HG03139 (cell line): Measurements from ENCODE around the gene HHATL.

Source experiments
- ATAC-seq: cut with Tn5 transposase; IDR thresholded peaks from one replicate; pipeline ENCODE4 v1.9.1; 2021; ENCODE audit not compliant: unreplicated experiment

HHATL gene, protein sequence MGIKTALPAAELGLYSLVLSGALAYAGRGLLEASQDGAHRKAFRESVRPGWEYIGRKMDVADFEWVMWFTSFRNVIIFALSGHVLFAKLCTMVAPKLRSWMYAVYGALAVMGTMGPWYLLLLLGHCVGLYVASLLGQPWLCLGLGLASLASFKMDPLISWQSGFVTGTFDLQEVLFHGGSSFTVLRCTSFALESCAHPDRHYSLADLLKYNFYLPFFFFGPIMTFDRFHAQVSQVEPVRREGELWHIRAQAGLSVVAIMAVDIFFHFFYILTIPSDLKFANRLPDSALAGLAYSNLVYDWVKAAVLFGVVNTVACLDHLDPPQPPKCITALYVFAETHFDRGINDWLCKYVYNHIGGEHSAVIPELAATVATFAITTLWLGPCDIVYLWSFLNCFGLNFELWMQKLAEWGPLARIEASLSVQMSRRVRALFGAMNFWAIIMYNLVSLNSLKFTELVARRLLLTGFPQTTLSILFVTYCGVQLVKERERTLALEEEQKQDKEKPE

GRCh38 chr3:42702066-42702951, at the start of gene HHATL:
Gene HHATL (minus strand): TSS chr3:42702798. CDS start chr3:42700826, 1,972 bp downstream.
- ATAC-seq, result no peak

DNA sequence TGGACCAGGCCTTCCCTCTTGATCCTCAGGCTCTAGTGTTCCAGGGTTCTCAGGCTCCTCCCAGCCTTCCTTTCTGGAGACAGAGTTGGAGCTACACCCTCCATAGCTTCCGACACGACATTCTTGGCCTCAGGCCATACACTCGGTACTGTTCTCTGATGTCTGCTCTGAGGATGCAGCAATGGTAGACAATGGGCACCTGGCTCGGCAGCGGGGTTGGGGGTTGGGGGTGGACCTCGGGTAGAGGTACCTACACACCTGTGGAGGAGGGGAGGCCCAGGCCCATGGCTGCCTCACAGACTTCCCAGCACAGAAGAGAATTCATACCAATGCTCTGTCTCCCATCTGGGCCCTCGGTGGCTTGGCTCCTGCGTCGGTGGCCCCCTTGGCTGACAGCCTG, 49.0 kb upstream of the HHATL start:
- ATAC-seq, result no peak

DNA sequence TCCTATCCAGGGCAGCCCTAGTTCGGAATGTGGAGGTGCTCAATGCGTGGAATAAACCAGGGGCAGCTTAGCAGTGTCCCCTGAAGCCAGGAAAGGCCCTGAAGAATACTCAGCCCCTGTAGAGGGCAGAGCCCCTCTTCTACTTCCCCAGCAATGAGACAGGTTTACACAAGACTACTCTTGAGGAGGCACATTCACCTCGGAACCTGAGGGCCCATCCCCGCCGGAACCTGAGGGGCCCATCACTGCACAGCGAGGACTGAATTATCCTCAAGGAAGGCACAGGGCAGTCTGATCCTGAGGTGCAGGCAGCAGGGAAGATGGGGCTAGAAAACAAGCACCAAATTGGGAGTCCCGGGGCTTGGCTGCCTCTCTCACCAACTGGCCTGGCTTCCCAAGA, 48.2 kb upstream of the HHATL start:
- ATAC-seq, result no peak

- no peak for ATAC-seq
These were observed 47.2 kb upstream of the HHATL start for GRCh38 chr3:42749753-42750231.

DNA sequence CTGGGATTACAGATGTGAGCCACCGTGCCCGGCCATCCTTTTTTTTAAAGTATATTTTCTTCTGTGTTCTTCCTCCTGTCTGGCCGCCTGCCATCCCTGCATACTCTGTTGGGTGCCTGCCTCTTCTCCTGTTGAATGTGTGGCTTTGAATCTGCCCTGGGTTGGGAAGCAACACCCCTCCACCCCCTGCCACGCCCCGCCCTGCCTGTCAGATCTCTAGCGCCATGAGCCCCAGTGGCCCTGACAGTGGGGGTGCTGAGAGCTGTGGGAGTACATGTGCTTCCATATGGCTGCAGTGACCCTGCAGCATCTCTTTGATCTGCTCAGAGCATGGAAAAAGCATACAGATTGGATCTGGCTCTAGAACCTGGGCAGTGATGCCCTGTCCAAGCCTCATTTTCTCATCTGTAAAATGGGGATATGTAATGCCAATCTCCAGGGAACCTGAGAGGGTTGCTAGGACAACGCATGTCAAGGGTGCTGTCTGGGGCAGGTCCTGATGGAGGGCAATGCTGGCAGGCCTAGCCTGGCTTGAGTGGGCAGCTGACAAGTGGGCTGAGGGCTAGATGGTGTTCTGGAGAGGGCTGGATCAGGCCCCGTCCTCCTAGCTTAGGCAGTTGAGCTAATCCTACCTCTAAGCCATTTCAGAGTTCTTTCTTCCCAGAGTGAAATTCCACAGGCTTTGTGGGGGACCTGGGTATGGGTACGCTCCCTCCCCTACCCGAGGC, 46.6 kb upstream of the HHATL start:
- ATAC-seq, result no peak

- ATAC-seq, result no peak
These were observed 45.0 kb upstream of the HHATL start for GRCh38 chr3:42747581-42747980.

DNA sequence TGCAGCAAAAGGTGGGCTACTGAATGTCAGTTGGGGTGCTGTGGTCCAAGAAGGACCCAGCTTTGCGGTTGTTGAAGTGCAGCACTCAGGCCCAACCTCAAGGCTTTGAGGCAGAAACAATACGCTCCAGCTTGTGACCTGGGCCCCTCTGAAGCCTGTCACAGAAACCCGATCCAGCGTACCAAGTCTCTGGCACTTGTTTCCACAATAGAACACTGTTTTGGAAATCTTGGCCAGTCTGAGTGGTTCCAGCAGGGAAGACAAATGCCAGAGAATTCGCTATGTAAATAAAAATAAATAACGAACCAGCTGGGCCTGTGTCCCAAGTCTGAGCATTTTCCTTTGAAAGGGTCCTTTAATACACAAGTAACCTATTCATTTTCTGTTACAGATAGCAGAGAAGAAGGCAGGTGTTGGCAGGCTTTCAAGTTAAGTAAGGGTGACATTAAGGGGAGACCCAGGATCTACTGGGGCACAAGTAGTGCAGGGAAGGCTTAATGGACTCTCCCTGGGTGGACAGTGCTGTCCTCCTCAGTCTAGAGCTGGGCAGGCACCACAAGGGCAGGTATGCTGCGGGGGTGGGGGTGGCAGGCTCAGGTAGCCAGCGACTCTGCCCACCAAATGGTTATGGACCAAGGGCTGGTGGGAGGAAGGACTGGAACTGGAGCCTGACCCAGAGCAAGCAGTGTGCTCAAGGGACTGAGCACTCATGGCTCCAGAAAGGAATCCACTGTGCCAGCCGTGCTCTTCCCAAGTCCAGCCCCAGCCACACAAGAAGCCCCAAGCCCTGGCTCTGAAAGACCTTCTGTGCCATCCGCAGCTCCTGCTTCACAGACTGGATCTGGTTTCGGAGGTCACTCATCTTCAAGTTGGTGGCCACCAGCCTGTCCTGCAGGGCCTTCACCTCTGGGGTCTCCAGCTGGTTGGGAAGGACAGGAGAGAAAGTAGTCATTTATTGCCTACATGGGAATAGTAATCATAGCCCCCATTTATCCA, 44.2 kb upstream of the HHATL start:
- no peak for ATAC-seq

- ATAC-seq, result no peak
These were observed 43.3 kb upstream of the HHATL start for GRCh38 chr3:42745776-42746454.

DNA sequence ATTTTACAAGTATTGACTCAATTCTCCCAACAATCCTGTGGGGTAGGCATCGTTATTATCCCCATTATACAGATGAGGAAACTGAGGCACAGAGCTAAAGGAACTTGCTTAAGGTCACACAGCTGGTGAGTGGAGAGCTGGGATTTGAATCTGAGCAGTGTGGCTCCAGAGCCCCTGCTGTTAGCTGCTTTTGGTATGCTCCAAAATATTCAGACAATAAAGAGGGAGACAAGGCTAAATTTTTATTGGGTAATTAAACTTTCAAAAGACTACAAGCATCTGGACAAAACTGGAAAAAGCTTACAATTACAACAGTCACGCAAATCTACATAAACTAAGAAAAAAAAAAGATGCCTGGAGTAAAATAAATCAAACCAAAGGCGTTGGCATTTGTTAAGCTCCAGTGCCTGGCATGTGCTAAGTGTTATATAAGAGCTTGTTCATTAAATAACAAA, 42.7 kb upstream of the HHATL start:
- ATAC-seq, result no peak

DNA sequence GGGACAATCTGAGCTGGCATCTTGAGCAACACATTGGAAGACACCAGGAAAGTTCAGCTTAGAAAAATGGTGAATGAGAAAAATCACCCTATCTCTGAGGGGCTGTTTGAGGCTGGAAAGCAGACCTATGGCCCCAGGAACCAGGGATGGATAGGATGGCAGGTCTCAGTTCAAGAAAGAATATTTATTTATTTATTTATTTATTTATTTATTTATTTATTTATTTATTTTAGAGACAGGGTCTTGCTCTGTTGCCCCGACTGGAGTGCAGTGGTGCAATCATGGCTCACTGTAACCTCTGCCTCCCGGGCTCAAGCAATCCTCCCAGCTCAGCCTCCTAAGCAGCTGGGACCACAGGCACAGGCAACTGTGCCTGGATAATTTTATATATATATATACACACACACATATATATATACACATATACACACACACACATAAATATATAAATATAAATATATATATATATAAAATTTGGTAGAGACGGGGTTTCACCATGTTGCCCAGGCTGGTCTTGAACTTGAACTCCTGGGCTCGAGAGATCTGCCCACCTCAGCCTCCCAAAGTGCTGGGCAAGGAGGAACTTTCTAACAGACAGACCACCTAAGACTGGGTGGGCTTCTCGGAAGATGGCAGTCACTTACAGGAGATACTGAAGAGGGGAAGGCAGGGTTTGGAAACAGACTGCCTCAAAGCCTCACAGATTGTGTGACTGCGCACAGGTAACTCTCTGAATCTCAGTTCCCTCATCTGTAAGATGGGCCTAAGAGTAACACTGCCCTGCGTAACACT, 40.8 kb upstream of the HHATL start:
- ATAC-seq, result no peak

GRCh38 chr3:42742688-42743087, 40.1 kb upstream of the HHATL start:
- no peak for ATAC-seq

DNA sequence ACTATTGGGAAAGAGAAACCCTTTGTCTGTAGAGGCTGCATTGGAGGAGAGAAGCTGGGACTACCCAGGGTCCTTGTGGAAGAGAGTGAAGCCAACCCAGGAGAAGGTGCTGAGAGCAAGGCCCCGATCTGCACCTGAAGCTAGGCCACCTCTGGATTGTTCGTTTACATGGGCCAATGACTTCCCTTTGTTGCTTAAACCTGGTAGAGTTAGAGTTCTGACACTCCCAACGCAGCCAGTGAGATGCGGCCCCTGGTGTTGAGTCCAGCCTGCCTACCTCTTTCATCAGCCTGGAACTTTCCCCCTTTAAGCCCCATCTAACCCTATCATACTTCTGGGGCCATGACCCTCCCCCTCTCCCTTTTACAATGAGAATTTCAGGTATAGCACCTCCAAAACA, 39.7 kb upstream of the HHATL start:
- no peak for ATAC-seq

DNA sequence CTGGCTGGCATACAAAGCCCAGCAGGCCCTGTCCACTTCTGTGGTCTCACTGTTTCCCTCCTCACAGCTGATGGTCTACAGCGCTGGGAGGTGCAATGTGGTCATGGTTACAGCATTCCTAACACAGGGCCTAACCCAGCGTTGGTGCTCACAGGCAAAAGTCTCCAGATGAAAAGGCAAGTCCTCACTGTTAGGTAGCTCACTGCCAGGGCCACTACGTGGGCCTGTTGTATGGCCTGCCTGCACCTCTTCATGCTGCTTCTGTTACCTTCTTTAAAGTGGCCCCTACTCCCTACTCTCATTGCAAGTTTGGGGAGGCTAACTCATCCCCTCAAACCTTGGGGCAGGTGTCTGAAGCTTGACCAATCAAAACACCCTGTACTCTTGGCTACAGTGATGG, 39.2 kb upstream of the HHATL start:
- no peak for ATAC-seq

GRCh38 chr3:42739401-42740158, 37.0 kb upstream of the HHATL start:
- no peak for ATAC-seq

DNA sequence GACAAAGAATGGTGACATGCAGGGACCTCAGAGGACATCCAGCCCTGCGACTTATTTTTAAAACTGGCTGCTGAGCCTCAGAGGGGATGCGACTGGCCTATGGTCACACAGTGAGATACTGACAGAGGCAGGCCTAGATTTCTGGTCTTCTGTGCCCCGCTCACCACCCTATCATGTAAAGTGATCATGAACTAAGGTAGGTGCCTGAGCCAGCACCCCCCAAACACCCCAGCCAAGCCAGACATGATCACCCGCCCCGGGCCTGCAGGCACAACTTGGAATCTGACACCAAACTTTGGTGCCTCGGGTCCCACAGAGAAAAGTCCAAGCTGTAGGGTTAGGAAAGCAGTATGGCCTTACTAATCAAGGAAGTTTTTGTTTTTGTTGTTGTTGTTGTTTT, 33.9 kb upstream of the HHATL start:
- no peak for ATAC-seq

GRCh38 chr3:42736081-42736480, 33.5 kb upstream of the HHATL start:
- no peak for ATAC-seq

DNA sequence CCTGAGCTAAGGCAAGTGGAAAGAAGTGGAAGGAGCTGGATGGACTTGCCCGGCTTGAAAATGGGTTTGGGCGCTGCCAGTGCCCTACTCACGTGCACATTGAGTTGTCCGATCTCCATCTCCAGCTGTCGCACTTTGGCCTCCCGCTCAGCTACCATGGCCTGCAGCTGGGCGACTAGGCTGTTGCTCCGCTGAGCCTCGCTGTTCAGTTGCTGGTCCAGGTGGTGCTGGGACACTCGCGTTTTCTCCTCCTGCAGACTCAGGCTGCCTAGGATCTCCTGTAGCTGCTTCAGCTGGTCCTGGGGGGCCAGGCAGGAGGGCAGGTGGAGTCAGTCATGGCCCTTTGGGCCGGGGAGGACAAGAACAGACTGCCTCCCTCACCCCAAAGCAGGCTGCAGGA, 33.0 kb upstream of the HHATL start:
- ATAC-seq, result no peak

- ATAC-seq, result no peak
These were observed 32.4 kb upstream of the HHATL start for GRCh38 chr3:42735019-42735418.
